A549 (cell line): ENCODE measurements around the gene GSTO2. TPM values are rescaled to one million over a fixed set of nuclear protein-coding genes. Genes with fewer than 3 reads are reported as not detected.

Source experiments
- ATAC-seq, 2 experiments: fragments of 200-7000 bp in 1 of 2; fragments of >200 bp in 1 of 2; cut with Nextera tagmentation in 1 of 2; cut with Tn5 transposase in 1 of 2; 3 replicates each; pipeline versions ENCODE4 v1.8.0 to v1.9.1; 2018 to 2020; ENCODE audit warnings: mild to moderate bottlenecking in 1 of 2, moderate library complexity in 1 of 2
- CTCF ChIA-PET: fragments of 300-600 bp; sonication (Branson Sonifier 250); formaldehyde crosslinking; extraction: SDS; loops from one replicate; lab custom pipeline; 2021; ENCODE audit warnings: antibody characterized with exemption, inconsistent platforms; lab: Yijun Ruan, JAX
- POLR2A ChIA-PET: fragments of 350-600 bp; formaldehyde crosslinking; extraction: SDS; loops from one replicate; lab custom pipeline; 2021; ENCODE audit warnings: antibody characterized with exemption, inconsistent platforms; lab: Yijun Ruan, JAX
- DNase-seq, 2 experiments: peaks; one replicate each; pipeline versions ENCODE4 v3.0.0 to v3.0.0-alpha.2; 2011 to 2016; ENCODE audit warnings: low read depth in 1 of 2, low spot score in 1 of 2
- FAIRE-seq: peaks from 2 replicates; lab custom pipeline; 2011; peaks lifted over from hg19 to GRCh38; lab: Jason Lieb, UNC
- H3K27ac ChIP-seq, 2 experiments: fragments of >200 bp; sonication (Bioruptor Twin); formaldehyde crosslinking; 3 replicates each; pipeline ENCODE4 v1.5.1; 2016 to 2017
- H3K4me1 ChIP-seq: fragments of >200 bp; sonication (Bioruptor Twin); formaldehyde crosslinking; 3 replicates; pipeline ENCODE4 v1.6.1; 2016
- H3K4me2 ChIP-seq: fragments of >200 bp; sonication (Bioruptor Twin); formaldehyde crosslinking; 3 replicates; pipeline ENCODE4 v1.6.1; 2016
- H3K4me3 ChIP-seq: fragments of >200 bp; sonication (Bioruptor Twin); formaldehyde crosslinking; 3 replicates; pipeline ENCODE4 v1.5.1; 2016
- H3K9me3 ChIP-seq: fragments of >200 bp; sonication (Bioruptor Twin); formaldehyde crosslinking; 3 replicates; pipeline ENCODE4 v1.6.1; 2016
- CBX2 ChIP-seq: fragments of 200-600 bp; sonication (generic); IDR thresholded peaks from 2 replicates; pipeline ENCODE4 v1.6.1; 2016; ENCODE audit warnings: low read depth, mild to moderate bottlenecking, borderline replicate concordance
- CBX8 ChIP-seq: fragments of 200-600 bp; sonication (generic); IDR thresholded peaks from 2 replicates; pipeline ENCODE4 v1.6.1; 2016
- CEBPB ChIP-seq, 2 experiments: fragments of >200 bp in 1 of 2; sonication (Bioruptor Twin) in 1 of 2; formaldehyde crosslinking in 1 of 2; IDR thresholded peaks; 2 replicates each; pipeline ENCODE4 v1.6.1; 2012 to 2016
- EHMT2 ChIP-seq: fragments of 200-600 bp; sonication (generic); IDR thresholded peaks from 2 replicates; pipeline ENCODE4 v1.6.1; 2016; ENCODE audit warnings: antibody characterized with exemption, low read depth, mild to moderate bottlenecking, moderate library complexity
- ESRRA ChIP-seq: fragments of 150-350 bp; IDR thresholded peaks from 2 replicates; pipeline ENCODE4 v1.6.1; 2014; ENCODE audit warnings: mild to moderate bottlenecking, low read length, borderline replicate concordance
- FOSB ChIP-seq: fragments of 250-450 bp; sonication (Bioruptor Pico); IDR thresholded peaks from 2 replicates; pipeline ENCODE4 v1.5.0; 2020; ENCODE audit warnings: mild to moderate bottlenecking, moderate library complexity
- FOSL2 ChIP-seq, 2 experiments: fragments of 450-650 bp in 1 of 2; fragments of >200 bp in 1 of 2; sonication (Bioruptor Twin) in 1 of 2; formaldehyde crosslinking; IDR thresholded peaks; 2 replicates each; pipeline versions ENCODE4 v1.5.0 to v1.6.1; 2016 to 2020; ENCODE audit warnings: mild to moderate bottlenecking in 1 of 2, moderate library complexity in 1 of 2
- FOXS1 ChIP-seq: fragments of 250-450 bp; sonication (Bioruptor Pico); IDR thresholded peaks from 2 replicates; pipeline ENCODE4 v1.5.0; 2020; ENCODE audit warnings: mild to moderate bottlenecking, moderate library complexity
- GATA3 ChIP-seq: IDR thresholded peaks from 2 replicates; pipeline ENCODE4 v1.6.1; 2012; ENCODE audit warnings: borderline replicate concordance
- HDAC2 ChIP-seq: fragments of 200-600 bp; sonication (generic); IDR thresholded peaks from 2 replicates; pipeline ENCODE4 v1.6.1; 2016
- HOXA7 ChIP-seq: fragments of 250-450 bp; sonication (Bioruptor Pico); IDR thresholded peaks from 2 replicates; pipeline ENCODE4 v1.5.0; 2020; ENCODE audit warnings: mild to moderate bottlenecking, moderate library complexity
- HOXB5 ChIP-seq: fragments of 250-450 bp; sonication (Bioruptor Pico); IDR thresholded peaks from 2 replicates; pipeline ENCODE4 v1.5.0; 2020; ENCODE audit warnings: mild to moderate bottlenecking, moderate library complexity
- KDM1A ChIP-seq: fragments of 200-600 bp; sonication (generic); IDR thresholded peaks from 2 replicates; pipeline ENCODE4 v1.6.1; 2016; ENCODE audit warnings: low read depth, mild to moderate bottlenecking
- KDM5A ChIP-seq: fragments of 200-600 bp; sonication (generic); IDR thresholded peaks from 2 replicates; pipeline ENCODE4 v1.6.1; 2016; ENCODE audit warnings: antibody characterized with exemption, mild to moderate bottlenecking
- NFE2L2 ChIP-seq: fragments of 150-350 bp; conservative IDR thresholded peaks from 2 replicates; pipeline ENCODE4 v1.6.1; 2014; ENCODE audit warnings: low read length
- PHF8 ChIP-seq: fragments of 200-600 bp; sonication (generic); IDR thresholded peaks from 2 replicates; pipeline ENCODE4 v1.6.1; 2016; ENCODE audit warnings: low read depth, mild to moderate bottlenecking, antibody characterized with exemption, moderate library complexity, borderline replicate concordance
- POLR2A ChIP-seq: IDR thresholded peaks from 2 replicates; pipeline ENCODE4 v1.6.1; 2012; ENCODE audit warnings: mild to moderate bottlenecking, low read length
- POLR2AphosphoS2 ChIP-seq: conservative IDR thresholded peaks from 2 replicates; pipeline ENCODE4 v1.6.1; 2012; ENCODE audit warnings: low read length, improper control_type of control experiment, inconsistent platforms
- RARB ChIP-seq: fragments of 250-450 bp; sonication (Bioruptor Pico); IDR thresholded peaks from 2 replicates; pipeline ENCODE4 v1.8.0; 2021; ENCODE audit warnings: mild to moderate bottlenecking, moderate library complexity
- RNF2 ChIP-seq: fragments of 200-600 bp; sonication (generic); IDR thresholded peaks from 2 replicates; pipeline ENCODE4 v1.6.1; 2016; ENCODE audit warnings: low read depth, mild to moderate bottlenecking, antibody characterized with exemption, moderate library complexity, borderline replicate concordance
- TP53 ChIP-seq: fragments of 250-450 bp; sonication (Bioruptor Pico); IDR thresholded peaks from 2 replicates; pipeline ENCODE4 v1.5.0; 2021; ENCODE audit warnings: mild to moderate bottlenecking, moderate library complexity
- ZNF302 ChIP-seq: fragments of 250-450 bp; sonication (Bioruptor Pico); IDR thresholded peaks from 2 replicates; pipeline ENCODE4 v1.9.0; 2021; ENCODE audit warnings: inconsistent platforms, mild to moderate bottlenecking, moderate library complexity
- ZSCAN20 ChIP-seq: fragments of 250-450 bp; sonication (Bioruptor Pico); IDR thresholded peaks from 2 replicates; pipeline ENCODE4 v1.8.0; 2022; ENCODE audit warnings: mild to moderate bottlenecking, moderate library complexity
- whole genome bisulfite sequencing: methylation state at CpG from one replicate; pipeline ENCODE4 v1.1.6; 2017; ENCODE audit errors: missing lambda C conversion rate; 5-methylcytosine and 5-hydroxymethylcytosine counted together
- polyA plus RNA-seq, 4 experiments: library from polyadenylated mRNA; depleted of rRNA in 3 of 4; stranded (reverse); fragments of >200 nt; fragmentation: RNase III in 1 of 4; extraction: RNeasy Plus Mini Kit Qiagen cat#74134 plus additional on column Dnase treatment in 1 of 4; gene quantifications; 2 replicates in 3 of 4; 3 replicates in 1 of 4; pipeline ENCODE4 v1.2.3, GENCODE V29; 2011 to 2017
- TF ChIP-seq, protein P1 (sequence below): IDR thresholded peaks from 2 replicates; pipeline ENCODE4 v1.6.1; 2012
- TF ChIP-seq, protein P2 (sequence below): IDR thresholded peaks from 2 replicates; pipeline ENCODE4 v1.6.1; 2012; ENCODE audit warnings: low read depth, borderline replicate concordance
- TF ChIP-seq, protein P3 (sequence below): fragments of 200-600 bp; sonication (generic); IDR thresholded peaks from 2 replicates; pipeline ENCODE4 v1.6.1; 2016; ENCODE audit warnings: antibody characterized with exemption, mild to moderate bottlenecking, moderate library complexity
- TF ChIP-seq, protein P4 (sequence below): fragments of 250-450 bp; sonication (Bioruptor Pico); IDR thresholded peaks from 2 replicates; pipeline ENCODE4 v1.5.0; 2021; ENCODE audit warnings: mild to moderate bottlenecking, moderate library complexity, borderline replicate concordance

The GSTO2 gene
- polyA plus RNA-seq, 2 of the 4 experiments (the other 2 are of a cell fraction), result 1.3 to 5.7 TPM

DNA sequence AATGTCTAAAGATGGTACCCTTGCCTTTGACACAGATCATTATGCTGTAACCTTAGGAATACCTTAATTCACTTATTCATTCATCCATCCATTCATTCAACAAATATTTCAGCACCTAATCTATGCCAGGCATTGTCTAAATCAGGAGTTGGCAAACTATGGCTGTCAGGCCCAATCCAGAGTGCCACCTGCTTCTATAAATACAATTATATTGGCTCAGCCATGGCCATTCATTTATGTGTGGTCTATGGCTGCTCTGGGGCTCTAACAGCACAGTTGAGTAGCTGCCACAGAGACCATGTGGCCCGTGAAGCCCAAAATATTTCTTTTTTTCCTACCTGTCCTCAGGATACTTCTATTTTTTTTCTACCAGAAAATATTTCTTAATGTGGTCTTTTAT, 75.2 kb downstream of the GSTO2 start:
- H3K9me3 ChIP-seq, result no peaks in the 10 kb centered on the region
- 80% methylated on average over 1 of the region's 1 CpG for WGBS
- no peak for ATAC-seq
- DNase-seq, result no peak
- no peak for FAIRE-seq
- TF ChIP-seq HOXA7 (no peak), RNF2 (no peak), HOXB5 (CRISPR knock-in tag) (no peak), CBX8 (no peak), ZSCAN20 (no peak), ESRRA (no peak), ZNF302 (no peak), TP53 (CRISPR knock-in tag) (no peak), FOSB (no peak), NFE2L2 (no peak), FOSL2 (IDR thresholded peaks at IDR 0.05) (no peak), FOSL2 (CRISPR knock-in tag; IDR thresholded peaks at IDR 0.05) (no peak), FOXS1 (CRISPR knock-in tag) (no peak)
- TF ChIP-seq, protein P1, sequence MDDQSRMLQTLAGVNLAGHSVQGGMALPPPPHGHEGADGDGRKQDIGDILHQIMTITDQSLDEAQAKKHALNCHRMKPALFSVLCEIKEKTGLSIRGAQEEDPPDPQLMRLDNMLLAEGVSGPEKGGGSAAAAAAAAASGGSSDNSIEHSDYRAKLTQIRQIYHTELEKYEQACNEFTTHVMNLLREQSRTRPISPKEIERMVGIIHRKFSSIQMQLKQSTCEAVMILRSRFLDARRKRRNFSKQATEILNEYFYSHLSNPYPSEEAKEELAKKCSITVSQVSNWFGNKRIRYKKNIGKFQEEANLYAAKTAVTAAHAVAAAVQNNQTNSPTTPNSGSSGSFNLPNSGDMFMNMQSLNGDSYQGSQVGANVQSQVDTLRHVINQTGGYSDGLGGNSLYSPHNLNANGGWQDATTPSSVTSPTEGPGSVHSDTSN, result no peak
- TF ChIP-seq, protein P2, sequence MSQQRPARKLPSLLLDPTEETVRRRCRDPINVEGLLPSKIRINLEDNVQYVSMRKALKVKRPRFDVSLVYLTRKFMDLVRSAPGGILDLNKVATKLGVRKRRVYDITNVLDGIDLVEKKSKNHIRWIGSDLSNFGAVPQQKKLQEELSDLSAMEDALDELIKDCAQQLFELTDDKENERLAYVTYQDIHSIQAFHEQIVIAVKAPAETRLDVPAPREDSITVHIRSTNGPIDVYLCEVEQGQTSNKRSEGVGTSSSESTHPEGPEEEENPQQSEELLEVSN, result no peak
- TF ChIP-seq, protein P3, sequence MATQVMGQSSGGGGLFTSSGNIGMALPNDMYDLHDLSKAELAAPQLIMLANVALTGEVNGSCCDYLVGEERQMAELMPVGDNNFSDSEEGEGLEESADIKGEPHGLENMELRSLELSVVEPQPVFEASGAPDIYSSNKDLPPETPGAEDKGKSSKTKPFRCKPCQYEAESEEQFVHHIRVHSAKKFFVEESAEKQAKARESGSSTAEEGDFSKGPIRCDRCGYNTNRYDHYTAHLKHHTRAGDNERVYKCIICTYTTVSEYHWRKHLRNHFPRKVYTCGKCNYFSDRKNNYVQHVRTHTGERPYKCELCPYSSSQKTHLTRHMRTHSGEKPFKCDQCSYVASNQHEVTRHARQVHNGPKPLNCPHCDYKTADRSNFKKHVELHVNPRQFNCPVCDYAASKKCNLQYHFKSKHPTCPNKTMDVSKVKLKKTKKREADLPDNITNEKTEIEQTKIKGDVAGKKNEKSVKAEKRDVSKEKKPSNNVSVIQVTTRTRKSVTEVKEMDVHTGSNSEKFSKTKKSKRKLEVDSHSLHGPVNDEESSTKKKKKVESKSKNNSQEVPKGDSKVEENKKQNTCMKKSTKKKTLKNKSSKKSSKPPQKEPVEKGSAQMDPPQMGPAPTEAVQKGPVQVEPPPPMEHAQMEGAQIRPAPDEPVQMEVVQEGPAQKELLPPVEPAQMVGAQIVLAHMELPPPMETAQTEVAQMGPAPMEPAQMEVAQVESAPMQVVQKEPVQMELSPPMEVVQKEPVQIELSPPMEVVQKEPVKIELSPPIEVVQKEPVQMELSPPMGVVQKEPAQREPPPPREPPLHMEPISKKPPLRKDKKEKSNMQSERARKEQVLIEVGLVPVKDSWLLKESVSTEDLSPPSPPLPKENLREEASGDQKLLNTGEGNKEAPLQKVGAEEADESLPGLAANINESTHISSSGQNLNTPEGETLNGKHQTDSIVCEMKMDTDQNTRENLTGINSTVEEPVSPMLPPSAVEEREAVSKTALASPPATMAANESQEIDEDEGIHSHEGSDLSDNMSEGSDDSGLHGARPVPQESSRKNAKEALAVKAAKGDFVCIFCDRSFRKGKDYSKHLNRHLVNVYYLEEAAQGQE, result no peak
- no peak overlapping the region for H3K4me2 ChIP-seq
- no peak overlapping the region for H3K27ac ChIP-seq
- POLR2A ChIA-PET, result no interaction called here
- H3K4me1 ChIP-seq, result peaks cover 15% of the 10 kb centered on the region
- CTCF ChIA-PET, result interaction anchor here (1.2 to 13.2 kb wide), 3 partner anchors 9 to 53 kb away, joined by 4 to 339 read pairs (median 267); no protein-coding TSS in a partner anchor
- H3K4me3 ChIP-seq, result no peak overlapping the region

DNA sequence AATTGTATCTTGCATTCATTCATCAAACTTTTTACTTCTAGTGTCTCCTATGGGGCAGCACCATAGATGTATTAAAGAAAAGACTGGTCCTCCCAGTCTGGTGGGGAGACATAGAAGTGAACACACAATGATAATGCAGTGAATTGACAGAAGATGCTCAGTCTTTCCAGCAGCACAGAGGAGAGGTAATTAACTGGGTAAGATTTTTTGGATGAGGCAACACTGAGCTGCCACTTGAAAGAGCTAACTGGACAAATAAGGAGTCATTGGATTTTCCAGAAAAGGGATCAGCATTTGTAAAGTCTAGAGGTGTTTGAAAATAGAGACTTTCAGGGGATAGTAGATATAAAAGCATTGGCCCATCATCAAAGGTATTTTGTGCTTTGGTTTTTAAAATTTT, 76.5 kb downstream of the GSTO2 start:
- ChIA-PET POLR2A (no interaction called here), CTCF (interaction anchor here (0.7 to 13.2 kb wide), 5 partner anchors 8 to 746 kb away, joined by 3 to 339 read pairs (median 16); no protein-coding TSS in a partner anchor)
- H3K4me3 ChIP-seq, result no peak overlapping the region
- H3K4me2 ChIP-seq, result no peak overlapping the region
- TF ChIP-seq, protein P4, sequence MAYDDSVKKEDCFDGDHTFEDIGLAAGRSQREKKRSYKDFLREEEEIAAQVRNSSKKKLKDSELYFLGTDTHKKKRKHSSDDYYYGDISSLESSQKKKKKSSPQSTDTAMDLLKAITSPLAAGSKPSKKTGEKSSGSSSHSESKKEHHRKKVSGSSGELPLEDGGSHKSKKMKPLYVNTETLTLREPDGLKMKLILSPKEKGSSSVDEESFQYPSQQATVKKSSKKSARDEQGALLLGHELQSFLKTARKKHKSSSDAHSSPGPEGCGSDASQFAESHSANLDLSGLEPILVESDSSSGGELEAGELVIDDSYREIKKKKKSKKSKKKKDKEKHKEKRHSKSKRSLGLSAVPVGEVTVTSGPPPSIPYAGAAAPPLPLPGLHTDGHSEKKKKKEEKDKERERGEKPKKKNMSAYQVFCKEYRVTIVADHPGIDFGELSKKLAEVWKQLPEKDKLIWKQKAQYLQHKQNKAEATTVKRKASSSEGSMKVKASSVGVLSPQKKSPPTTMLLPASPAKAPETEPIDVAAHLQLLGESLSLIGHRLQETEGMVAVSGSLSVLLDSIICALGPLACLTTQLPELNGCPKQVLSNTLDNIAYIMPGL, result no peak
- no peak for TF ChIP-seq KDM1A
- TF ChIP-seq HDAC2, result no peak
- no peak for TF ChIP-seq CBX2
- TF ChIP-seq, protein P3, result no peak
- no peak for TF ChIP-seq HOXB5 (CRISPR knock-in tag)
- no peak for TF ChIP-seq TP53 (CRISPR knock-in tag)
- TF ChIP-seq FOSL2 (IDR thresholded peaks at IDR 0.05), result no peak
- no peak for TF ChIP-seq FOSL2 (CRISPR knock-in tag; IDR thresholded peaks at IDR 0.05)
- no peak for TF ChIP-seq KDM5A
- no peak for TF ChIP-seq CBX8
- no peak for TF ChIP-seq PHF8
- TF ChIP-seq ZSCAN20, result no peak
- TF ChIP-seq POLR2A, result no peak
- TF ChIP-seq POLR2AphosphoS2, result no peak
- TF ChIP-seq GATA3, result no peak
- no peak for TF ChIP-seq ESRRA
- no peak for TF ChIP-seq EHMT2
- no peak for TF ChIP-seq CEBPB (IDR thresholded peaks at IDR 0.05)
- TF ChIP-seq RARB (CRISPR knock-in tag), result no peak
- no peak for TF ChIP-seq FOSB
- H3K27ac ChIP-seq, result no peak overlapping the region
- no peaks in the 10 kb centered on the region for H3K9me3 ChIP-seq
- peaks cover 12% of the 10 kb centered on the region for H3K4me1 ChIP-seq
- FAIRE-seq (no peak), ATAC-seq (no peak), DNase-seq (no peak)
